Measurements from ENCODE around the gene RNF215. TPM values are rescaled to one million over a fixed set of nuclear protein-coding genes. Genes with fewer than 3 reads are reported as not detected.

RNF215 gene
- total and polyA plus RNA-seq, 2 of the 13 experiments (the other 11 are each of a cell fraction or from before 2014, with no cell fraction given) = 5.3 to 6.1 TPM

- TF ChIP-seq AHDC1 (CRISPR knock-in tag; IDR thresholded peaks at IDR 0.05; ENCODE audit: borderline replicate concordance) = no peak
- no peak for TF ChIP-seq PRDM15 (CRISPR knock-in tag; IDR thresholded peaks at IDR 0.05)
- TF ChIP-seq FOXP4 (CRISPR knock-in tag; IDR thresholded peaks at IDR 0.05) = no peak
- TF ChIP-seq ZNF747 (CRISPR knock-in tag; IDR thresholded peaks at IDR 0.05; ENCODE audit: borderline replicate concordance) = 0 out of 2 replicates have a peak, but pooled peaks have one; percentile 30
- peak; percentile 99 for TF ChIP-seq SMC3 (IDR thresholded peaks at IDR 0.05; ENCODE audit: low read length)
- TF ChIP-seq KLF11 (CRISPR knock-in tag; IDR thresholded peaks at IDR 0.05) = no peak
- no peak for TF ChIP-seq RBFOX2 (IDR thresholded peaks at IDR 0.05; ENCODE audit: low read depth, low read length)
- no peak for TF ChIP-seq SOX13 (IDR thresholded peaks at IDR 0.05)
- TF ChIP-seq SOX13 (CRISPR knock-in tag; conservative IDR thresholded peaks at IDR 0.05 in 1 of 2, IDR thresholded peaks at IDR 0.05 in 1 of 2) = peak in 1 of 2 experiments; percentile 74; a peak in 1 of 4 replicates
- no peak for TF ChIP-seq ZNF512 (CRISPR knock-in tag; IDR thresholded peaks at IDR 0.05)
- TF ChIP-seq ATAD3A (CRISPR knock-in tag; IDR thresholded peaks at IDR 0.05) = no peak
- TF ChIP-seq KLF16 (CRISPR knock-in tag; IDR thresholded peaks at IDR 0.05) = peak in 1 of 2 experiments; percentile 60; a peak in 2 of 4 replicates
- no peak for TF ChIP-seq ZNF30 (CRISPR knock-in tag; IDR thresholded peaks at IDR 0.05)
- TF ChIP-seq ZKSCAN8 (CRISPR knock-in tag; IDR thresholded peaks at IDR 0.05; ENCODE audit: borderline replicate concordance) = no peak
- TF ChIP-seq LCORL (IDR thresholded peaks at IDR 0.05) = no peak
- peak; percentile 56; the same call in 1 of the 2 replicates for TF ChIP-seq LCORL (CRISPR knock-in tag; IDR thresholded peaks at IDR 0.05)
- no peak for TF ChIP-seq ZFP36L1 (CRISPR knock-in tag; IDR thresholded peaks at IDR 0.05)
Measured at GRCh38 chr22:30390974-30391691, 3.9 kb upstream of the RNF215 start (continued).
